Liver (tissue), 9 donors: ENCODE results near the gene TLE2. TPM values are rescaled to one million over a fixed set of nuclear protein-coding genes. Genes with fewer than 3 reads are reported as not detected.

ENCODE experiments used
- DNase-seq: peaks from one replicate; pipeline ENCODE4 v3.0.0-alpha.2; 2017; ENCODE audit warnings: low spot score
- H3K27ac ChIP-seq, 2 donors: one replicate each; pipeline ENCODE4 v1.7.0; 2013; ENCODE audit warnings: inconsistent platforms in 2 of 2, low read length in 2 of 2, control low read depth in 1 of 2, low read depth in 1 of 2, mild to moderate bottlenecking in 1 of 2
- H3K27me3 ChIP-seq, 4 donors: one replicate each; pipeline versions ENCODE4 v1.6.1 to v1.7.0; 2013; ENCODE audit warnings: low read length in 3 of 4, inconsistent platforms in 1 of 4, mild to moderate bottlenecking in 1 of 4, moderate library complexity in 1 of 4; ENCODE audit not compliant: control insufficient read depth in 4 of 4, insufficient read depth in 4 of 4
- H3K36me3 ChIP-seq, 4 donors: one replicate each; pipeline versions ENCODE4 v1.6.1 to v1.7.0; 2013; ENCODE audit warnings: low read length in 3 of 4, mild to moderate bottlenecking in 3 of 4, low read depth in 1 of 4, moderate library complexity in 1 of 4; ENCODE audit not compliant: control insufficient read depth in 4 of 4, insufficient read depth in 3 of 4
- H3K4me1 ChIP-seq, 4 donors: one replicate each; pipeline versions ENCODE4 v1.6.1 to v1.7.0; 2013; ENCODE audit warnings: low read length in 3 of 4, mild to moderate bottlenecking in 3 of 4, moderate library complexity in 1 of 4; ENCODE audit not compliant: control insufficient read depth in 4 of 4, insufficient read depth in 4 of 4
- H3K4me3 ChIP-seq, 3 donors: one replicate each; pipeline versions ENCODE4 v1.6.1 to v1.7.0; 2013; ENCODE audit warnings: low read length in 3 of 3, control low read depth in 1 of 3, low read depth in 1 of 3, mild to moderate bottlenecking in 1 of 3
- H3K9ac ChIP-seq, 2 donors: one replicate each; pipeline ENCODE4 v1.7.0; 2013; ENCODE audit warnings: low read length in 2 of 2, mild to moderate bottlenecking in 2 of 2, moderate library complexity in 2 of 2, control low read depth in 1 of 2, low read depth in 1 of 2
- H3K9me3 ChIP-seq, 4 donors: one replicate each; pipeline versions ENCODE4 v1.6.1 to v1.7.0; 2013; ENCODE audit warnings: low read length in 3 of 4; ENCODE audit not compliant: control insufficient read depth in 4 of 4
- EGR1 ChIP-seq, 2 donors: IDR thresholded peaks; 2 replicates each; pipeline ENCODE4 v1.6.1; 2016 to 2018; ENCODE audit warnings: antibody characterized with exemption in 2 of 2, low read depth in 2 of 2
- FOXA1 ChIP-seq: IDR thresholded peaks from 2 replicates; pipeline ENCODE4 v1.6.1; 2016; ENCODE audit warnings: antibody characterized with exemption
- FOXA2 ChIP-seq: IDR thresholded peaks from 2 replicates; pipeline ENCODE4 v1.6.1; 2016; ENCODE audit warnings: antibody characterized with exemption
- GABPA ChIP-seq, 2 donors: IDR thresholded peaks in 1 of 2; conservative IDR thresholded peaks in 1 of 2; 2 replicates each; pipeline ENCODE4 v1.6.1; 2016; ENCODE audit warnings: antibody characterized with exemption in 2 of 2, mild to moderate bottlenecking in 1 of 2, moderate library complexity in 1 of 2
- HNF4A ChIP-seq, 2 donors: conservative IDR thresholded peaks; 2 replicates each; pipeline ENCODE4 v1.6.1; 2016; ENCODE audit warnings: antibody characterized with exemption in 2 of 2, mild to moderate bottlenecking in 2 of 2
- HNF4G ChIP-seq: IDR thresholded peaks from 2 replicates; pipeline ENCODE4 v1.6.1; 2016; ENCODE audit warnings: antibody characterized with exemption
- JUND ChIP-seq, 2 donors: IDR thresholded peaks; 2 replicates each; pipeline ENCODE4 v1.6.1; 2016; ENCODE audit warnings: antibody characterized with exemption in 2 of 2
- NR2F2 ChIP-seq: IDR thresholded peaks from 2 replicates; pipeline ENCODE4 v1.6.1; 2016; ENCODE audit warnings: antibody characterized with exemption
- RAD21 ChIP-seq, 2 donors: IDR thresholded peaks; 2 replicates each; pipeline ENCODE4 v1.6.1; 2016; ENCODE audit warnings: antibody characterized with exemption in 2 of 2, mild to moderate bottlenecking in 2 of 2
- RXRA ChIP-seq, 2 donors: IDR thresholded peaks; 2 replicates each; pipeline ENCODE4 v1.6.1; 2017 to 2018; ENCODE audit warnings: antibody characterized with exemption in 2 of 2, mild to moderate bottlenecking in 1 of 2
- SP1 ChIP-seq: IDR thresholded peaks from 2 replicates; pipeline ENCODE4 v1.6.1; 2018; ENCODE audit warnings: antibody characterized with exemption, mild to moderate bottlenecking
- YY1 ChIP-seq: IDR thresholded peaks from 2 replicates; pipeline ENCODE4 v1.6.1; 2016; ENCODE audit warnings: antibody characterized with exemption, mild to moderate bottlenecking
- WGBS: extraction: QIAGEN DNeasy Blood & Tissue Kit; methylation state at CpG from one replicate; pipeline ENCODE4 v1.1.7; 2013; 5-methylcytosine and 5-hydroxymethylcytosine counted together
- polyA plus RNA-seq, 2 donors: library from polyadenylated mRNA; stranded (reverse) in 1 of 2; unstranded in 1 of 2; fragments of 200-250 nt in 1 of 2; fragments of >200 nt in 1 of 2; fragmentation: Nextera tagmentation in 1 of 2; extraction: Ambion mirVana in 1 of 2; gene quantifications; one replicate each; pipeline versions ENCODE4 v1.2.1 to v1.2.3, GENCODE V29; 2013 to 2015
- total RNA-seq, 2 donors: library from RNA; depleted of rRNA; stranded (reverse); fragments of >200 nt; gene quantifications; one replicate each; pipeline ENCODE4 v1.2.3, GENCODE V29; 2014
- TF ChIP-seq, protein P1 (sequence below): fragments of 150-350 bp; IDR thresholded peaks from 2 replicates; pipeline ENCODE4 v1.5.1; 2017; ENCODE audit warnings: improper control_type of control experiment, low read depth, low read length; ENCODE audit not compliant: missing input control
- TF ChIP-seq, protein P2 (sequence below): IDR thresholded peaks from 2 replicates; pipeline ENCODE4 v1.6.1; 2016; ENCODE audit warnings: antibody characterized with exemption
- TF ChIP-seq, protein P3 (sequence below): IDR thresholded peaks from 2 replicates; pipeline ENCODE4 v1.6.1; 2016; ENCODE audit warnings: antibody characterized with exemption
- donor health status: healthy.
- donor health status: healthy.
- donor health status: healthy.
- donor health status: healthy.
- donor health status: healthy.

Gene TLE2
- total and polyA plus RNA-seq, 4 donors = 3.6 to 9.3 (median 5.8) TPM

DNA sequence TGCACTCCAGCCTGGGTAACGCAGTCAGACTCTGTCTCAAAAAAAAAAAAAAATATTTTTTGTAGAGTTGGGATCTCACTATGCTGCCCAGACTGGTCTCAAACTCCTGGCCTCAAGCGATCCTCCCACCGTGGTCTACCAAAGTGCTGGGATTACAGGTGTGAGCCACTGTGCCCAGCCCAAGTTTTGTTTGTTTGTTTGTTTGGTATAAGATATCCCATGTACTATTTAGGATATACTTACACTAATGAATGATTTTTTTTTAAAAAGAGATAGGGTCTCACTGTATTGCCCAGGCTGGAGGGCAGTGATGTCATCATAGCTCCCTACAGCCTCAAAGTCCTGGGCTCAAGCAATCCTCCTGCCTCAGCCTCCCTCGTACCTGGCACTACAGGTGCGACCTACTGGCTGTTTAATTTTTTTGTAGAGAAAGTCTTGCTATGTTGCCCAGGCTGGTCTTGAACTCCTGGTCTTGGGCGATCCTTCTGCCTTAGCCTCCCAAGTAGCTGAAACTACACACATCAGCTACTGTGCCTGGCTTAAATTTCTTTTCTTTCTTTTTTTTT lies 27.8 kb downstream of the TLE2 start (continued):
- TF ChIP-seq, protein P1, sequence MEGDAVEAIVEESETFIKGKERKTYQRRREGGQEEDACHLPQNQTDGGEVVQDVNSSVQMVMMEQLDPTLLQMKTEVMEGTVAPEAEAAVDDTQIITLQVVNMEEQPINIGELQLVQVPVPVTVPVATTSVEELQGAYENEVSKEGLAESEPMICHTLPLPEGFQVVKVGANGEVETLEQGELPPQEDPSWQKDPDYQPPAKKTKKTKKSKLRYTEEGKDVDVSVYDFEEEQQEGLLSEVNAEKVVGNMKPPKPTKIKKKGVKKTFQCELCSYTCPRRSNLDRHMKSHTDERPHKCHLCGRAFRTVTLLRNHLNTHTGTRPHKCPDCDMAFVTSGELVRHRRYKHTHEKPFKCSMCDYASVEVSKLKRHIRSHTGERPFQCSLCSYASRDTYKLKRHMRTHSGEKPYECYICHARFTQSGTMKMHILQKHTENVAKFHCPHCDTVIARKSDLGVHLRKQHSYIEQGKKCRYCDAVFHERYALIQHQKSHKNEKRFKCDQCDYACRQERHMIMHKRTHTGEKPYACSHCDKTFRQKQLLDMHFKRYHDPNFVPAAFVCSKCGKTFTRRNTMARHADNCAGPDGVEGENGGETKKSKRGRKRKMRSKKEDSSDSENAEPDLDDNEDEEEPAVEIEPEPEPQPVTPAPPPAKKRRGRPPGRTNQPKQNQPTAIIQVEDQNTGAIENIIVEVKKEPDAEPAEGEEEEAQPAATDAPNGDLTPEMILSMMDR = no peak
- TF ChIP-seq NR2F2 = no peak

- no peak overlapping the region for H3K27ac ChIP-seq
- H3K27me3 ChIP-seq = no peaks in the 10 kb centered on the region
- H3K4me3 ChIP-seq = no peak overlapping the region
- WGBS = 95% methylated on average over 11 of the region's 11 CpGs
- no peak overlapping the region for H3K9ac ChIP-seq
- DNase-seq = no peak
- H3K9me3 ChIP-seq = no peaks in the 10 kb centered on the region
- TF ChIP-seq, protein P2, sequence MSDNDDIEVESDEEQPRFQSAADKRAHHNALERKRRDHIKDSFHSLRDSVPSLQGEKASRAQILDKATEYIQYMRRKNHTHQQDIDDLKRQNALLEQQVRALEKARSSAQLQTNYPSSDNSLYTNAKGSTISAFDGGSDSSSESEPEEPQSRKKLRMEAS = no peak
- TF ChIP-seq JUND (IDR thresholded peaks at IDR 0.05) = no peak
- no peak for TF ChIP-seq FOXA1
- H3K36me3 ChIP-seq = peaks cover 0 to 10% (median 2%) of the 10 kb centered on the region in 4 donors
- H3K4me1 ChIP-seq = no peaks in the 10 kb centered on the region
Measured at GRCh38 chr19:2998642-2999041, 30.4 kb downstream of the TLE2 start.

DNA sequence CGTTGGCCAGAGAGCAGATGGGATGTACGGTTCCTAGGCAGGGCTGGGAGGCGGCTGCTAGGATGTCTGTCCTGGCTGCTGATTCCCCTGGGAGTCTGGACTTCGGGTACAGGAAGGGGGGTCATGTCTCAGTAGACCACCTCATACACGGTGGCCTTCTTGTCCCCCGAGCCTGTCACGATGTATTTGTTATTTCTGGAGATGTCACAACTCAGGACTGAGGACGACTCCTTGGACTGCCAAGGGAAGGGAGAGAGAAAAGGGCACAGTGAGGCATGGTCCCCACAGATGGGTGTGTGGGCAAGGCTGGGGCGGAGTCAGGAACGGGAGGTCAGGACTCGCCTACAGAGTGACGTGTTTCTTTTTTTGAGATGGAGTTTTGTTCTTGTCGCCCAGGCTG lies 31.4 kb downstream of the TLE2 start:
- DNase-seq = no peak
- 90% methylated on average over 13 of the region's 13 CpGs for WGBS
- H3K27me3 ChIP-seq = no peaks in the 10 kb centered on the region
- H3K27ac ChIP-seq = no peak overlapping the region
- peaks cover 0 to 10% (median 2%) of the 10 kb centered on the region in 4 donors for H3K36me3 ChIP-seq
- H3K9ac ChIP-seq = no peak overlapping the region
- no peak overlapping the region for H3K4me3 ChIP-seq
- no peaks in the 10 kb centered on the region for H3K4me1 ChIP-seq
- H3K9me3 ChIP-seq = no peaks in the 10 kb centered on the region
- TF ChIP-seq RXRA (IDR thresholded peaks at IDR 0.05) = no peak
- no peak for TF ChIP-seq FOXA2
- TF ChIP-seq HNF4A (conservative IDR thresholded peaks at IDR 0.05) = no peak
- TF ChIP-seq YY1 = no peak
- no peak for TF ChIP-seq HNF4G
- no peak for TF ChIP-seq RAD21 (IDR thresholded peaks at IDR 0.05)
- no peak for TF ChIP-seq GABPA (IDR thresholded peaks at IDR 0.05 in 1 of 2, conservative IDR thresholded peaks at IDR 0.05 in 1 of 2)
- no peak for TF ChIP-seq JUND (IDR thresholded peaks at IDR 0.05)

- no peak for TF ChIP-seq HNF4G
- TF ChIP-seq GABPA (IDR thresholded peaks at IDR 0.05 in 1 of 2, conservative IDR thresholded peaks at IDR 0.05 in 1 of 2) = no peak
- TF ChIP-seq EGR1 (IDR thresholded peaks at IDR 0.05; ENCODE audit: low read depth in 2 of 2) = no peak
- no peak for TF ChIP-seq FOXA2
- TF ChIP-seq, protein P3, sequence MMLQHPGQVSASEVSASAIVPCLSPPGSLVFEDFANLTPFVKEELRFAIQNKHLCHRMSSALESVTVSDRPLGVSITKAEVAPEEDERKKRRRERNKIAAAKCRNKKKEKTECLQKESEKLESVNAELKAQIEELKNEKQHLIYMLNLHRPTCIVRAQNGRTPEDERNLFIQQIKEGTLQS = no peak
- TF ChIP-seq YY1 = no peak
- no peak for TF ChIP-seq SP1
- TF ChIP-seq, protein P1 = no peak
Measured at GRCh38 chr19:2994588-2995131, 34.4 kb downstream of the TLE2 start.

More at GRCh38 chr19:2994588-2995131, 34.4 kb downstream of the TLE2 start:
- WGBS = 89% methylated on average over 15 of the region's 15 CpGs
- H3K4me3 ChIP-seq = no peak overlapping the region
- no peaks in the 10 kb centered on the region for H3K9me3 ChIP-seq
- H3K9ac ChIP-seq = no peak overlapping the region
- H3K36me3 ChIP-seq = peaks cover 0 to 8% (median under 1%) of the 10 kb centered on the region in 4 donors
- no peaks in the 10 kb centered on the region for H3K27me3 ChIP-seq
- H3K4me1 ChIP-seq = no peaks in the 10 kb centered on the region
- no peak overlapping the region for H3K27ac ChIP-seq
- DNase-seq = no peak
